GM13976 (cell line): Measurements from ENCODE around the gene KRTAP2-1.

Experiments
- DNase-seq: peaks from one replicate; pipeline ENCODE4 v3.0.0; 2012; ENCODE audit warnings: low spot score
- CTCF ChIP-seq: IDR thresholded peaks from 2 replicates; pipeline ENCODE4 v1.5.1; 2012; ENCODE audit warnings: borderline replicate concordance, mild to moderate bottlenecking; ENCODE audit not compliant: insufficient read depth; ENCODE audit errors: extremely low read depth, missing control alignments, control extremely low read depth
- in situ Hi-C: fragments of 300-500 bp; cut with MboI; formaldehyde crosslinking; loops from one replicate; pipeline ENCODE4 v1.12.0; 2022; ENCODE audit warnings: low sequenced_read_pairs, mixed read lengths, inconsistent platforms; ENCODE audit not compliant: unreplicated experiment

Gene KRTAP2-1

GRCh38 chr17:41029633-41030245, 17.4 kb downstream of the KRTAP2-1 start, which contains the start of gene KRTAP1-4:
Gene KRTAP1-4, minus strand, starts transcription at chr17:41030195. Its CDS starts 117 bp downstream, at chr17:41030078.
- DNase-seq, result no peak
- TF ChIP-seq CTCF, result no peak

DNA sequence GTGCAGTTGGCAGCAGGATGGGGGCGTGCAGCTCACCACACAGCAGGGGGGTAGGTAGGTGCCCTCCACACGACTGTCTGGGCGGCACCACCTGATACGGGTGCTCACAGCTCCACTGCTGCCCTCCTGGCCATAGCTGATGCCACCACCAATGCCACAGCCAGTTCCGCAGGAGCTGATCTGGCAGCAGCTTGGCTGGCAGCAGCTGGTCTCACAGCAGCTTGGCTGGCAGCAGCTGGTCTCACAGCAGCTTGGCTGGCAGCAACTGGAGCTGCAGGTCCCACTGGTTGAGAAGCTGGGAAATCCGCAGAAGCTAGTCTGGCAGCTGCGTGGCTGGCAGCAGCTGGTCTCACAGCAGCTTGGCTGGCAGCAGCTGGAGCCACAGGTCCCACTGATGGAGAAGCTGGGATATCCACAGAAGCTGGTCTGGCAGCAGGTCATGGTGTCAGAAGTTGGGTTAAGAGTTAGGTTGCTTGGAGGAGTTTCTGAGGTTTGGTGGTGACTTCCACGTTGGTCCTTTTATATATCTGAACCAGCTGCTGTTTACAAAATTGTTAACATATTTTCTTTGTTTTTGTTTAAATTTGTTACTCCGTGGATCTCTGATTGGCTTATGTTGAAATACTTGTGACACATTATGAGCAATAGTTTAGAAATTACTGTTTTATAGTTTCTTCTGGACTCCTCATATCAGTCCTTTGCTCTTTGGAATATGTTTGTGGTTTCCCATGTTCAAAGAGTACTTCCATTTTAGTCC, 20.2 kb downstream of the KRTAP2-1 start, which contains the start of gene KRTAP1-5:
TSS of gene KRTAP1-5 (minus strand) at position 494 of the 757 bp plus-strand sequence. CDS start at position 441, 53 bp downstream.
- TF ChIP-seq CTCF, result no peak
- in situ Hi-C loops, result no loop called here
- no peak for DNase-seq

More at GRCh38 chr17:41029633-41030245, 17.4 kb downstream of the KRTAP2-1 start, which contains the start of gene KRTAP1-4:
- in situ Hi-C loops, result no loop called here

GRCh38 chr17:41024697-41025096, 22.4 kb downstream of the KRTAP2-1 start:
- in situ Hi-C loops, result no loop called here
- DNase-seq, result no peak
- no peak for TF ChIP-seq CTCF

GRCh38 chr17:41020336-41020735, 26.8 kb downstream of the KRTAP2-1 start:
- no peak for TF ChIP-seq CTCF
- in situ Hi-C loops, result no loop called here
- DNase-seq, result no peak

DNA sequence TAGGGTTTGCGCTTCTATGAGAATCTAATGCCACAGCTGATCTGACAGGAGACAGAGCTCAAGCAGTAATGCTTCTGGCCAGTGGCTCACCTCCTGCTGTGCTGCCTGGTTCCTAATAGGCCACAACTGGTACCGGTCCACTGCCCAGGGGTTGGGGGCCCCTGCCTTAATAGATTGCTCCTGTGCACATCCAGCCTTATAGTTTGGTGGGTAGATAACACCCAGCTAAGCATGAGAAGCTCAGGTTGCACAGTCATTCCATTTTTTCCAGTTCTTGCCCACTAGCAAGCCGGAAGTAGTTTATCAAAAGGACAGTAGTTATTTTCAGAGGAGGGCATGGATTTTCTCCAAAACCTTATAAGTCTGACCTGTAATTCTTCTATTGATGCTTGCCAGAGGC, 27.7 kb downstream of the KRTAP2-1 start:
- no peak for DNase-seq
- no peak for TF ChIP-seq CTCF

DNA sequence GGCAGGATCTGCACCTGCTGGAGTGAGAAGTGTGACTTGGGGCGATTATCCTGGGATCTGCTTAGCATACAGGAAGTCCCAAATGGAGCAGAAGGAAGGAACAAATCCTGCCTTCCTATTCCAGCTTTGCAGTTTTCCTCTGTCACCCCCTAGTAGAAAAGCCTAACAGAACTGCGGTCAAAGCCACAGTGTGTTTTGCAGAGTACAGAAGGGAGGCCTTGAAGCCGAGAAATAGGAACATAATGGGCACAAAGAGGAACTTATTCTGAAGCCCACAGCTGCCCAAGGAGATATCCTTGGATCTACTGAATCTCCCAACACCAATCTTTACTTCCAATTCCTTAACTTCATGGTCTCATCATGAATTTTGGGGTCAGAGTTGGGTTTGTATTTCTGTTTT, 28.6 kb downstream of the KRTAP2-1 start:
- in situ Hi-C loops, result no loop called here
- no peak for TF ChIP-seq CTCF
- no peak for DNase-seq

More for the DNA sequence above, 27.7 kb downstream of the KRTAP2-1 start:
- in situ Hi-C loops, result no loop called here
